ENCODE measurements around the gene ZNF568. TPM values are rescaled to one million over a fixed set of nuclear protein-coding genes. Genes with fewer than 3 reads are reported as not detected.

Gene ZNF568
- total RNA-seq = 18.0 and 18.2 TPM in 2 replicates

DNA sequence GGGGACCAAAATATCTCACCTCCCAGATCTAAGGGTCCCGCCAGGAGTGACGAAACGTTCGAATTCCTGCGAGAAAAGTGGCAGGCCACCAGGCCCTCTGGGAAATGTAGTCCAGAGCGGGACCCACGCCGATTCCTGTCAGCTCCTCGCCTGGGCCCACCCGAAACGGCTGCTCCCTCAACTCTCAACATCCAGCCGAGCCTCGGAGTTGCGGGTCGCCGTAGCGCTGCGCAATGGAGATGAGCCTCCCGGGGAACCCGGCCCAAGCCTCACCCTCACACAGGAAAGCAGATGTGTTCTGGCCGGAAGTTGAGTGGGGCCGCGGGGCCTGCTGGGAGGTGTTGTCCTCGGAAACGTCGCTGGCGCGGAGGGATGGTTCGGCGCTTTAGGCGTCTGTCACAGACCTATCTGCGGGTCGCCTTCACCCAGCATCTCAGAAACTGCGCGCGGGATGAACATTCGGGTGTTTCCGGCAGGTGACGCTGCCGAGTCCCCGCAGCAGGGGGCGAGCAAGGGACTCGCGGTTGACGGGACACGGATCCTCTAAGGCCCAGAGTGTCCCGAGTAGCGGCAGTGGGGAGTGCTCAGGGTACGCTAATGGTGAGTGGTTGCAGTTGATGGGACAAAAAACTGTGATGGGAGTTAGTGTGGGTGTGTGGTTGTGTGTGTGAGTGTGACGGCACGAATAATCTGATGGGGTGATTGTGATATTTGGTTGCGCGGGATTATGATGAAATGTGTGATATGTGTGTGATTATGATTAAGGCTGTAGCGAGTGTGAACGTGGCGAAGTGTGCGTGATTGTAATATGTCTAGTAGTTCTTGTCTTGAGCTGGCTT is at the start of gene ZNF568, which contains the start of gene ZNF829:
ZNF568 (plus strand) TSS at position 341 of the 839 bp plus-strand sequence. CDS start 6,439 bp downstream, outside the sequence.
ZNF829 (minus strand) TSS at position 300 of the 839 bp plus-strand sequence. CDS start 1,124 bp downstream, outside the sequence.

Other genes starting within 250 kb of the ZNF568 start
- gene ZNF461, start 249.5 kb upstream of the ZNF568 start, total RNA-seq = 9.4 and 13.3 TPM in 2 replicates
- gene ZNF567, start 228.7 kb upstream of the ZNF568 start, total RNA-seq = 5.0 and 5.6 TPM in 2 replicates
- 1.6 and 1.7 TPM in 2 replicates for gene ZNF850, start 143.5 kb upstream of the ZNF568 start, total RNA-seq
- gene ZNF790, start 77.9 kb upstream of the ZNF568 start, total RNA-seq = 6.8 and 8.7 TPM in 2 replicates
- gene ZNF345, start 65.5 kb upstream of the ZNF568 start, total RNA-seq = 1.4 and 1.7 TPM in 2 replicates
- gene ZNF829, start within 50 bp of the ZNF568 start, total RNA-seq = 2.4 and 2.9 TPM in 2 replicates
- gene ZNF420, start 162.1 kb downstream of the ZNF568 start, total RNA-seq = 6.4 and 8.7 TPM in 2 replicates